Endothelial cell of umbilical vein (primary cell): ENCODE results near the gene SDC1. TPM values are rescaled to one million over a fixed set of nuclear protein-coding genes. Genes with fewer than 3 reads are reported as not detected.

Source experiments
- BruUV-seq: library from RNA; stranded (reverse); fragments of 400-500 nt; replicated peaks from 2 replicates; lab custom pipeline; 2021; lab: Mats Ljungman, UMichigan
- CTCF ChIA-PET: fragments of 300-600, 350-600 bp; sonication (Branson Sonifier 250); formaldehyde crosslinking; loops from one replicate; lab custom pipeline; 2021; ENCODE audit warnings: antibody characterized with exemption, inconsistent platforms; lab: Charles Lee
- POLR2A ChIA-PET: fragments of 300-600, 350-600 bp; sonication (Branson Sonifier 250); formaldehyde crosslinking; loops from one replicate; lab custom pipeline; 2021; ENCODE audit warnings: antibody characterized with exemption, inconsistent platforms; lab: Charles Lee
- DNase-seq: peaks from one replicate; pipeline ENCODE4 v3.0.0-alpha.2; 2011; ENCODE audit warnings: low read depth, low spot score
- FAIRE-seq: peaks from 2 replicates; lab custom pipeline; 2011; peaks lifted over from hg19 to GRCh38; lab: Jason Lieb, UNC
- H2AFZ ChIP-seq: 2 replicates; pipeline ENCODE4 v1.6.0; 2012; ENCODE audit warnings: low read depth, low read length, control low read depth, inconsistent platforms
- H3K27ac ChIP-seq: 2 replicates; pipeline ENCODE4 v1.5.1; 2011; ENCODE audit warnings: low read depth, mild to moderate bottlenecking, control low read depth, low read length, moderate library complexity; ENCODE audit not compliant: insufficient read depth
- H3K27me3 ChIP-seq, 2 experiments: 2 replicates each; pipeline versions ENCODE4 v1.6.0 to v1.6.1; 2011; ENCODE audit warnings: low read length in 2 of 2, mixed read lengths in 1 of 2; ENCODE audit not compliant: control insufficient read depth in 2 of 2, insufficient read depth in 2 of 2
- H3K36me3 ChIP-seq, 2 experiments: 2 replicates in 1 of 2; 3 replicates in 1 of 2; pipeline ENCODE4 v1.5.1; 2011; ENCODE audit warnings: low read length in 2 of 2, mild to moderate bottlenecking in 1 of 2, moderate library complexity in 1 of 2; ENCODE audit not compliant: control insufficient read depth in 2 of 2, insufficient read depth in 2 of 2; ENCODE audit errors: extremely low read depth in 1 of 2
- H3K4me1 ChIP-seq: 3 replicates; pipeline ENCODE4 v1.5.1; 2011; ENCODE audit warnings: mild to moderate bottlenecking, low read length; ENCODE audit not compliant: control insufficient read depth, insufficient read depth; ENCODE audit errors: extremely low read depth
- H3K4me2 ChIP-seq: 2 replicates; pipeline ENCODE4 v1.6.1; 2011; ENCODE audit warnings: low read length, control low read depth, mixed read lengths; ENCODE audit not compliant: insufficient read depth
- H3K4me3 ChIP-seq, 3 experiments: fragments of 200-600 bp in 1 of 3; sonication (generic), shearing (Covaris generic) in 1 of 3; replicated peaks in 1 of 3; 2 replicates each; pipeline ENCODE4 v1.5.1; 2011 to 2016; ENCODE audit warnings: control low read depth in 3 of 3, low read length in 3 of 3, mild to moderate bottlenecking in 2 of 3, inconsistent platforms in 1 of 3, low read depth in 1 of 3, moderate library complexity in 1 of 3; ENCODE audit not compliant: insufficient read depth in 1 of 3
- H3K79me2 ChIP-seq: 2 replicates; pipeline ENCODE4 v1.6.0; 2012; ENCODE audit warnings: low read length, inconsistent platforms; ENCODE audit not compliant: control insufficient read depth, insufficient read depth
- H3K9ac ChIP-seq: replicated peaks from 2 replicates; pipeline ENCODE3; 2011; ENCODE audit warnings: low read length, control low read depth; ENCODE audit not compliant: insufficient read depth; ENCODE audit errors: extremely low read depth
- H3K9me1 ChIP-seq: replicated peaks from 3 replicates; pipeline ENCODE4 v1.6.0; 2011; ENCODE audit warnings: mild to moderate bottlenecking, low read length; ENCODE audit not compliant: control insufficient read depth, insufficient read depth; ENCODE audit errors: extremely low read depth
- H3K9me3 ChIP-seq: replicated peaks from 2 replicates; pipeline ENCODE4 v1.5.1; 2012; ENCODE audit warnings: low read length, inconsistent platforms; ENCODE audit not compliant: control insufficient read depth, insufficient read depth
- H4K20me1 ChIP-seq: replicated peaks from 2 replicates; pipeline ENCODE3; 2011; ENCODE audit warnings: mild to moderate bottlenecking, low read length; ENCODE audit not compliant: control insufficient read depth, insufficient read depth; ENCODE audit errors: extremely low read depth
- CTCF ChIP-seq, 2 donors: IDR thresholded peaks; 1 replicate in 1 of 2; 2 replicates in 1 of 2; pipeline ENCODE4 v1.5.1; 2011; ENCODE audit warnings: low read length in 2 of 2, mild to moderate bottlenecking in 2 of 2, moderate library complexity in 2 of 2, control low read depth in 1 of 2, inconsistent platforms in 1 of 2, low read depth in 1 of 2; ENCODE audit not compliant: insufficient read depth in 1 of 2; ENCODE audit errors: extremely low read depth in 1 of 2
- JUN ChIP-seq: IDR thresholded peaks from 2 replicates; pipeline ENCODE4 v1.6.1; 2011; ENCODE audit warnings: borderline replicate concordance, low read depth; ENCODE audit not compliant: insufficient read length, insufficient read depth
- MAX ChIP-seq: IDR thresholded peaks from 2 replicates; pipeline ENCODE4 v1.6.1; 2011; ENCODE audit not compliant: insufficient read depth, insufficient read length
- dilution Hi-C: fragments of 300-500 bp; cut with MboI; formaldehyde crosslinking; loops from one replicate; pipeline ENCODE4 v1.15.0; 2019; ENCODE audit warnings: low sequenced_read_pairs; ENCODE audit not compliant: extremely low pct_ligation_motif_present
- intact Hi-C: fragments of 100-400 bp; cut with micrococcal nuclease; formaldehyde crosslinking; loops from one replicate; pipeline ENCODE4 v1.10.0; 2022
- polyA plus RNA-seq, 4 experiments: library from polyadenylated mRNA; depleted of rRNA in 3 of 4; stranded (reverse) in 3 of 4; unstranded in 1 of 4; fragments of >200 nt; gene quantifications; 2 replicates each; pipeline versions ENCODE4 v1.2.1 to v1.2.3, GENCODE V29; 2011 to 2012; ENCODE audit warnings: missing spikeins in 1 of 4
- total RNA-seq: library from RNA; stranded (reverse); gene quantifications from 2 replicates; pipeline ENCODE4 v1.2.3, GENCODE V29; 2021

SDC1 gene
- total and polyA plus RNA-seq, 2 donors (not counting 3 experiments of a cell fraction or from before 2014, with no cell fraction given) = 3.2 to 4.0 TPM

- DNase-seq (no peak), FAIRE-seq (no peak)
- Histone ChIP-seq H3K9me3 (no peaks in the 10 kb centered on the region), H3K9me1 (no peaks in the 10 kb centered on the region), H4K20me1 (no peaks in the 10 kb centered on the region), H3K27ac (no peak overlapping the region), H3K9ac (no peak overlapping the region), H3K4me3 (no peak overlapping the region), H3K79me2 (no peaks in the 10 kb centered on the region), H3K36me3 (no peaks in the 10 kb centered on the region), H2AFZ (no peak overlapping the region), H3K4me2 (no peak overlapping the region), H3K4me1 (peaks cover 3% of the 10 kb centered on the region), H3K27me3 (peaks cover 0 to 3% of the 10 kb centered on the region in 2 experiments)
- BruUV-seq = no TSS peak
- CTCF ChIA-PET = interaction anchor here (0.6 to 1.5 kb wide), 3 partner anchors 21 to 40 kb away, joined by 3 to 4 read pairs (median 3); no protein-coding TSS in a partner anchor
- POLR2A ChIA-PET = no interaction called here
- intact Hi-C loops = no loop called here
- no peak for TF ChIP-seq JUN
- TF ChIP-seq CTCF (IDR thresholded peaks at IDR 0.05; ENCODE audit: extremely low read depth in 1 of 2, insufficient read depth in 1 of 2, low read depth in 1 of 2, low read length in 2 of 2) = no peak
- TF ChIP-seq MAX = no peak
- dilution Hi-C loops = no loop called here
Measured at GRCh38 chr2:20170704-20171250, 54.2 kb downstream of the SDC1 start.
